Measurements from ENCODE around the gene DDR1.

DNA sequence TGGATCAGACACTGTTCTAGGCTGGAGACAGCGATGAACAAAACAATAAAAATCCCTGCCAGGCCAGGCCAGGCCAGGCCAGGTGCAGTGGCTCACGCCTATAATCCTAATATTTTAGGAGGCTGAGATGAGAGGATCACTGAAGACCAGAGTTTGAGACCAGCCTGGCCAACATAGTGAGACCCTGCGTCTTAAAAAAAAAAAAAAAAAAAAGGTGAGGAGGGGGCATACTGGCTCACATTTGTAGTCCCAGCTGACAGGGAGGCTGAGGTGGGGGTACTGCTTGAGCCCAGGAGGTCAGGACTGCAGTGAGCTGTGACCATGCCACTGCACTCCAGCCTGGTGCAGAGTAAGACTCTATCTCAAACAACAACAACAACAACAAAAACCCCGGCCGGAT is 61.0 kb downstream of the DDR1 start:
- no peak for TF ChIP-seq POLR2A (IDR thresholded peaks at IDR 0.05)
- TF ChIP-seq, protein P1, sequence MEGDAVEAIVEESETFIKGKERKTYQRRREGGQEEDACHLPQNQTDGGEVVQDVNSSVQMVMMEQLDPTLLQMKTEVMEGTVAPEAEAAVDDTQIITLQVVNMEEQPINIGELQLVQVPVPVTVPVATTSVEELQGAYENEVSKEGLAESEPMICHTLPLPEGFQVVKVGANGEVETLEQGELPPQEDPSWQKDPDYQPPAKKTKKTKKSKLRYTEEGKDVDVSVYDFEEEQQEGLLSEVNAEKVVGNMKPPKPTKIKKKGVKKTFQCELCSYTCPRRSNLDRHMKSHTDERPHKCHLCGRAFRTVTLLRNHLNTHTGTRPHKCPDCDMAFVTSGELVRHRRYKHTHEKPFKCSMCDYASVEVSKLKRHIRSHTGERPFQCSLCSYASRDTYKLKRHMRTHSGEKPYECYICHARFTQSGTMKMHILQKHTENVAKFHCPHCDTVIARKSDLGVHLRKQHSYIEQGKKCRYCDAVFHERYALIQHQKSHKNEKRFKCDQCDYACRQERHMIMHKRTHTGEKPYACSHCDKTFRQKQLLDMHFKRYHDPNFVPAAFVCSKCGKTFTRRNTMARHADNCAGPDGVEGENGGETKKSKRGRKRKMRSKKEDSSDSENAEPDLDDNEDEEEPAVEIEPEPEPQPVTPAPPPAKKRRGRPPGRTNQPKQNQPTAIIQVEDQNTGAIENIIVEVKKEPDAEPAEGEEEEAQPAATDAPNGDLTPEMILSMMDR (IDR thresholded peaks at IDR 0.05), result no peak

Measured in uterus (tissue), 2 donors.